GM23248 (cell line): Measurements from ENCODE around the gene SOWAHC. TPM values are rescaled to one million over a fixed set of nuclear protein-coding genes. Genes with fewer than 3 reads are reported as not detected.
"Not testable (repeated sequence)": the region's sequence is repeated elsewhere in the genome, so short reads cannot be mapped to it uniquely, and the experiment has no call there.

Source experiments
- DNase-seq: peaks from one replicate; pipeline ENCODE4 v3.0.0-alpha.2; 2015
- H2AFZ ChIP-seq: fragments of 200-600 bp; sonication (generic); 2 replicates; pipeline ENCODE4 v1.6.1; 2016; ENCODE audit warnings: antibody characterized with exemption
- H3F3A ChIP-seq: fragments of 200-600 bp; sonication (generic); 2 replicates; pipeline ENCODE4 v1.6.1; 2016; ENCODE audit warnings: mild to moderate bottlenecking, antibody characterized with exemption, mixed run types; ENCODE audit not compliant: insufficient read depth
- H3K27ac ChIP-seq: fragments of 200-600 bp; sonication (generic); 2 replicates; pipeline ENCODE4 v1.5.1; 2016; ENCODE audit warnings: mild to moderate bottlenecking
- H3K27me3 ChIP-seq: fragments of 200-600 bp; sonication (generic); replicated peaks from 2 replicates; pipeline ENCODE4 v1.6.1; 2016; ENCODE audit warnings: mild to moderate bottlenecking; ENCODE audit not compliant: insufficient read depth
- H3K36me3 ChIP-seq: fragments of 200-600 bp; sonication (generic); 2 replicates; pipeline ENCODE4 v1.6.1; 2016; ENCODE audit warnings: low read depth, mild to moderate bottlenecking
- H3K4me1 ChIP-seq: fragments of 200-600 bp; sonication (generic); 2 replicates; pipeline ENCODE4 v1.6.1; 2016; ENCODE audit warnings: mild to moderate bottlenecking; ENCODE audit not compliant: insufficient read depth
- H3K4me2 ChIP-seq: fragments of 200-600 bp; sonication (generic); one replicate; pipeline ENCODE4 v1.6.1; 2016; ENCODE audit warnings: mild to moderate bottlenecking; ENCODE audit not compliant: unreplicated experiment
- H3K4me3 ChIP-seq: fragments of 200-600 bp; sonication (generic); 2 replicates; pipeline ENCODE4 v1.5.1; 2016; ENCODE audit warnings: mild to moderate bottlenecking
- H3K79me2 ChIP-seq: fragments of 200-600 bp; sonication (generic); 2 replicates; pipeline ENCODE4 v1.6.1; 2016; ENCODE audit warnings: mild to moderate bottlenecking; ENCODE audit not compliant: insufficient read depth
- H3K9ac ChIP-seq: fragments of 200-600 bp; sonication (generic); 2 replicates; pipeline ENCODE4 v1.6.1; 2016; ENCODE audit warnings: mild to moderate bottlenecking
- H3K9me2 ChIP-seq: fragments of 200-600 bp; sonication (generic); 2 replicates; pipeline ENCODE4 v1.6.1; 2016; ENCODE audit warnings: mixed run types, mild to moderate bottlenecking, moderate library complexity; ENCODE audit not compliant: insufficient read depth
- H3K9me3 ChIP-seq: fragments of 200-600 bp; sonication (generic); one replicate; pipeline ENCODE4 v1.6.1; 2017; ENCODE audit warnings: low read depth
- H4K20me1 ChIP-seq: fragments of 200-600 bp; sonication (generic); 2 replicates; pipeline ENCODE4 v1.6.0; 2016; ENCODE audit not compliant: insufficient read depth
- EZH2 ChIP-seq: fragments of 200-600 bp; sonication (generic); IDR thresholded peaks from 2 replicates; pipeline ENCODE4 v1.6.1; 2018; ENCODE audit warnings: antibody characterized with exemption, mild to moderate bottlenecking; ENCODE audit not compliant: insufficient read depth, poor library complexity, severe bottlenecking
- EZH2phosphoT487 ChIP-seq: fragments of 200-600 bp; sonication (generic); IDR thresholded peaks from 2 replicates; pipeline ENCODE4 v1.6.1; 2018; ENCODE audit warnings: antibody characterized with exemption, moderate library complexity, mild to moderate bottlenecking, low read depth; ENCODE audit not compliant: insufficient read depth
- WGBS, 2 experiments: methylation state at CpG; one replicate each; pipeline ENCODE4 v1.1.6; 2015 to 2017; ENCODE audit warnings: low lambda C conversion rate in 2 of 2, low coverage in 1 of 2; ENCODE audit errors: missing lambda C conversion rate in 2 of 2; 5-methylcytosine and 5-hydroxymethylcytosine counted together
- in situ Hi-C: fragments of 300-500 bp; cut with MboI; formaldehyde crosslinking; loops from 2 replicates; pipeline ENCODE4 v1.15.0; 2020
- polyA plus RNA-seq: library from polyadenylated mRNA; unstranded; fragments of >200 nt; fragmentation: Nextera tagmentation; extraction: Ambion mirVana; gene quantifications from 2 replicates; pipeline ENCODE4 v1.2.1, GENCODE V29; 2016
- total RNA-seq: library from RNA; depleted of rRNA; stranded (reverse); fragments of >200 nt; shearing (Covaris generic); gene quantifications from 2 replicates; pipeline ENCODE4 v1.2.3, GENCODE V29; 2014; rRNA removed

Gene SOWAHC
- total RNA-seq = 43.6 and 46.0 TPM in 2 replicates
- polyA plus RNA-seq = 18.0 and 19.8 TPM in 2 replicates

- H3K4me2 ChIP-seq = peak within 1 kb of the TSS; percentile 96
- peaks cover 43% of the 10 kb centered on the region for H3K4me1 ChIP-seq
- no peaks in the 10 kb centered on the region for H3K27me3 ChIP-seq
- in situ Hi-C loops = no loop called here
- H3K4me3 ChIP-seq = peak within 1 kb of the TSS; percentile 92
- no peaks in the 10 kb centered on the region for H3K9me2 ChIP-seq
- H4K20me1 ChIP-seq = no peaks in the 10 kb centered on the region; the same call in 1 of the 2 replicates
- H3K9me3 ChIP-seq = no peaks in the 10 kb centered on the region
- peaks cover 7% of the 10 kb centered on the region; the same call in 1 of the 2 replicates for H3K36me3 ChIP-seq
- DNase-seq = peak; percentile 100
- WGBS, 2 experiments = 1 to 2% methylated on average over 49 to 53 of the region's 104 CpGs
- H3F3A ChIP-seq = peaks cover 51% of the 10 kb centered on the region
- H3K27ac ChIP-seq = peak within 1 kb of the TSS; percentile 93
- TF ChIP-seq EZH2phosphoT487 = no peak
- peaks cover 87% of the 10 kb centered on the region for H3K79me2 ChIP-seq
- peak within 1 kb of the TSS; percentile 41 for H2AFZ ChIP-seq
- peak within 1 kb of the TSS; percentile 96 for H3K9ac ChIP-seq
These were observed at the start of gene SOWAHC, which contains the start of gene SEPTIN10 for GRCh38 chr2:109613922-109614714. SOWAHC (plus strand) TSS chr2:109614364; CDS start chr2:109614490, 126 bp downstream. SEPTIN10 (minus strand) TSS chr2:109613966; CDS start chr2:109613827, 139 bp downstream.

- Histone ChIP-seq H3F3A (no peaks in the 10 kb centered on the region), H3K27ac (no peak overlapping the region), H3K27me3 (no peaks in the 10 kb centered on the region), H3K9me3 (no peaks in the 10 kb centered on the region), H2AFZ (no peak overlapping the region), H3K79me2 (peaks cover 85% of the 10 kb centered on the region), H3K9me2 (no peaks in the 10 kb centered on the region), H3K4me3 (no peak overlapping the region), H3K36me3 (peaks cover 18% of the 10 kb centered on the region), H3K4me2 (no peak overlapping the region), H3K4me1 (no peaks in the 10 kb centered on the region), H3K9ac (no peak overlapping the region), H4K20me1 (no peaks in the 10 kb centered on the region)
- DNase-seq = no peak
- TF ChIP-seq EZH2 (no peak), EZH2phosphoT487 (no peak)
- 14 to 15% methylated on average over 1 of the region's 1 CpG for WGBS, 2 experiments
- in situ Hi-C loops = no loop called here
These were observed 38.8 kb upstream of the SOWAHC start for GRCh38 chr2:109575373-109575772.

- H3K4me2 ChIP-seq, H3F3A ChIP-seq, H3K36me3 ChIP-seq, H3K4me3 ChIP-seq, H3K9me2 ChIP-seq, in situ Hi-C loops, H3K9ac ChIP-seq, H3K4me1 ChIP-seq, H2AFZ ChIP-seq, H3K27me3 ChIP-seq, H4K20me1 ChIP-seq, H3K27ac ChIP-seq, H3K9me3 ChIP-seq, DNase-seq: not testable (repeated sequence)
- WGBS, 2 experiments = 96 to 98% methylated on average over 6 to 7 of the region's 7 CpGs
- H3K79me2 ChIP-seq = peaks cover 92% of the 10 kb centered on the region
These were observed 36.5 kb upstream of the SOWAHC start for GRCh38 chr2:109577630-109578029.

GRCh38 chr2:109582928-109583895, 31.0 kb upstream of the SOWAHC start:
- Histone ChIP-seq H3K4me3 (no peak overlapping the region), H3F3A (no peaks in the 10 kb centered on the region), H3K27ac (no peak overlapping the region), H3K9me3 (no peaks in the 10 kb centered on the region), H3K79me2 (peaks cover 100% of the 10 kb centered on the region), H3K27me3 (no peaks in the 10 kb centered on the region), H3K4me1 (no peaks in the 10 kb centered on the region), H4K20me1 (0 out of 2 replicates have a peak, but pooled peaks cover 7% of the 10 kb centered on the region), H3K36me3 (peaks cover 12% of the 10 kb centered on the region), H2AFZ (no peak overlapping the region), H3K9ac (no peak overlapping the region), H3K9me2 (no peaks in the 10 kb centered on the region), H3K4me2 (no peak overlapping the region)
- DNase-seq = peak; percentile 37
- in situ Hi-C loops = no loop called here
- 65% methylated on average over 6 of the region's 6 CpGs for WGBS, 2 experiments
- TF ChIP-seq EZH2phosphoT487 (no peak), EZH2 (no peak)
